H7 (cell line): ENCODE results near the gene DCAF11. TPM values are rescaled to one million over a fixed set of nuclear protein-coding genes. Genes with fewer than 3 reads are reported as not detected.

Source experiments
- DNase-seq: peaks from one replicate; pipeline ENCODE4 v3.0.0; 2012
- H3K27me3 ChIP-seq: 2 replicates; pipeline ENCODE4 v1.6.0; 2011; ENCODE audit warnings: mild to moderate bottlenecking, low read length; ENCODE audit not compliant: control insufficient read depth, insufficient read depth
- H3K36me3 ChIP-seq: replicated peaks from 2 replicates; pipeline ENCODE4 v1.5.1; 2011; ENCODE audit warnings: low read length; ENCODE audit not compliant: control insufficient read depth, insufficient read depth
- H3K4me3 ChIP-seq: 2 replicates; pipeline ENCODE4 v1.5.1; 2011; ENCODE audit warnings: low read depth, mild to moderate bottlenecking, control low read depth, low read length, moderate library complexity; ENCODE audit not compliant: insufficient read depth
- total RNA-seq: library from RNA; depleted of rRNA; stranded (reverse); fragments of >200 nt; shearing (Covaris generic); gene quantifications from 2 replicates; pipeline ENCODE4 v1.2.3, GENCODE V29; 2014

The DCAF11 gene
- total RNA-seq, 1 experiment from 2014 or later = 70.4 TPM

DNA sequence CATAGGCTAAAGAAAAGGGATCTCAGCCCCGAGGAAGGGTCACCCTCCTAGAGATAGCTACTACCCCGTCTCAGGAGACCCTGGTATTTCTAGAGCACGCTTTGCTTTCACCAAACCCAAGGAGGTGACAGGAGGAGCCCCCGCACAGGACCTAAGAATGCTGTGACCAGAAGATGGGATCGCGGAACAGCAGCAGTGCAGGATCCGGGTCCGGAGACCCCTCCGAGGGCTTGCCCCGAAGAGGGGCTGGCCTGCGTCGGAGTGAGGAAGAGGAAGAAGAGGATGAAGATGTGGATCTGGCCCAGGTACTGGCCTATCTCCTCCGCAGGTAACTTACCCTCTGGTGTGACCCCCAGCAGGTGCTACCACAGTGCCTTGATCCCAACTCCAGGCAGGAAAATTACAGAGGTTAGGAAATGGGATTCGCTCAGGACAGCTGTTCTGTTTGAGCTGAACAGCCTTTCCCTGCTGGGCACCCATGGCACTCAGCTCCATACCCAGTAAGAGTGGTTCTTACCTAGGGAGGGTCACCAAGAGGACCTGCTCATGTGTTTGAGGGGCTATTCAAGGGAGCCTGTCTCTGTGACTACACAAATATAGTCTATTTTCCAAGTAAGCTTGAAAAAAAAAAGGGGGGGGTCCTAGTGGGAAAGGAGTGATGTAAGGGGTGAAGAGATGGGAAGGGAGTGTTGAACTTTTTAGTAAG is 998 bp downstream of the DCAF11 start:
- Histone ChIP-seq H3K36me3 (peaks cover 20% of the 10 kb centered on the region), H3K4me3 (peak overlapping the region; percentile 60), H3K27me3 (no peaks in the 10 kb centered on the region)
- no peak for DNase-seq

DNA sequence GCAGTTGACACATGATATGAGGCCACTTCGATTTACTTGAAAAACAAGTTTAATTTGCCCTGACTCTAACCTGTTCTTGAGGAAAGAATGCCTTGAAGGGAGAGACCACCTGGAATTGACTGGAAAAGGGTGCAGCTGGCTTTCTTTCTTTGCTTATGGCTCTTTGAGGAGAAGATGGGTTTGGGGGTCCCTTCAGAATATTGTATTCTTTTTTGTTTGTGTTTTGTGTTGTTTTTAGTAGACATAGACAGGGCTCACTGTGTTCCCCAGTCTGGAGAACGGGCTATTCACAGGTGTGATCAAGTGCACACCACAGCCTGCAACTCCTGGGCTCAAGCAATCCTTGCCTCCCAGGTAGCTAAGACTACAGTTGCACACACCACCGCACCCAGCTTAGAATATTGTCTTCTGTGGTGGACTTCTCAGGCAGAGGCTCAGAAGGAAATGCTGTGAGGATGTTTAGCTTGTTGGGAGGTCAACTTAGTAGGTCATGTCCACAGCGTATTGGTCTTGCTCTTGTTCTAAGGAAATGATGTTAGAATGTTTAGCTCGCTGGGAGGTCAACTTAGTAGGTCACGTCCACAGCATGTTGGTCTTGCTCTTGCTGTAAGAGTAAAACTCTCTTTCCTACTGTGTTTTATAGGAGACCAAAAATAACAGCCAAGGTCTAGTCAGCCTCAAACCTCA is 1.7 kb downstream of the DCAF11 start:
- no peak for DNase-seq
- no peaks in the 10 kb centered on the region for H3K27me3 ChIP-seq
- peaks cover 24% of the 10 kb centered on the region for H3K36me3 ChIP-seq
- H3K4me3 ChIP-seq = no peak overlapping the region; the same call in 1 of the 2 replicates

DNA sequence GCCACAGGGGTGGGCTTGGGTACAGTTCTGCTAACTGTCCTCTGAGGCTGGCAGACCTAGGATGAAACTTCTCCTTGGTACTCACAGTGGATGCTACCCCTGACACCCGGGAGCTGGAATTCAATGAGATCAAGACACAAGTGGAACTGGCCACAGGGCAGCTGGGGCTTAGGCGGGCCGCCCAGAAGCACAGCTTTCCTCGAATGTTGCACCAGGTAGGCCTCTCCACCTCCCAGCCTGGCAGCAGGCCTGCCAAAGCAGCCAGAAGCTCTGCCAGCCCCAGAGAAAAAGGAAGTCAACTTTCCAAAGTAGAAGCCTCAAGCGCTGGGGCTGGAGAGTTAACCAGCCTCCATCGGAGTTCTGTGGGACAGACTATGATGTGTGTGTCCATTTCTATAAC is 2.6 kb downstream of the DCAF11 start:
- Histone ChIP-seq H3K4me3 (no peak overlapping the region), H3K27me3 (no peaks in the 10 kb centered on the region), H3K36me3 (peaks cover 26% of the 10 kb centered on the region)
- DNase-seq = no peak

DNA sequence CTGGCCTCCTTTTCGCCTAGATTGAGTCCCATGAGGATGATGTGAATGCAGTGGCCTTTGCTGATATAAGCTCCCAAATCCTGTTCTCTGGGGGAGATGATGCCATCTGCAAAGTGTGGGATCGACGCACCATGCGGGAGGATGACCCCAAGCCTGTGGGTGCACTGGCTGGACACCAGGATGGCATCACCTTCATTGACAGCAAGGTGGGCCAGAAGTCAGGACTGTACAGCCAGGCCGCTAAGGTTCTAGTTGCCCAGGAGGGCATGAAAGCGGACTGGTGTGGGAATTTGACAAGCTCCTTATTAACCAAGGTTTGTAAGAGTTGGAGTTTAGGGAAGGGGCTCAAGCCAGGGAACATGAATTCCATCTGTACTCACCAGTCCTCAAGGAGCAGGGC is 5.1 kb downstream of the DCAF11 start:
- H3K36me3 ChIP-seq = peaks cover 33% of the 10 kb centered on the region
- H3K4me3 ChIP-seq = no peak overlapping the region
- H3K27me3 ChIP-seq = no peaks in the 10 kb centered on the region
- DNase-seq = peak; percentile 3

DNA sequence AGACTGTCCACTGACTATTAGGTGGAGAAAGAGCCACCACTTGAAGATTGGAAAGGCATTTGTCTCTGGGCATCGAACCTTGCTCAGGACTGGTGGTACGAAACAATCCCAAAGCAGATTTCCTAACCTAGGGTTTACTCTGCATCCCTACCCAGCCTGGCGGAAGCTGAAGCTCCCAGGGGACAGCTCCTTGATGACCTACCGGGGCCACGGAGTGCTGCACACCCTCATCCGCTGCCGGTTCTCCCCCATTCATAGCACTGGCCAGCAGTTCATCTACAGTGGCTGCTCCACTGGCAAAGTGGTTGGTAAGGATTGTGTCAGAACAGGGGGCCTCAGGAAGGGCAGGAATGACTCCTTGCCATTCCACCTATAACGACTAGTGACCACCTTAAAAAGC is 6.6 kb downstream of the DCAF11 start:
- Histone ChIP-seq H3K4me3 (no peak overlapping the region), H3K36me3 (peaks cover 33% of the 10 kb centered on the region), H3K27me3 (no peaks in the 10 kb centered on the region)
- peak; percentile 8 for DNase-seq

DNA sequence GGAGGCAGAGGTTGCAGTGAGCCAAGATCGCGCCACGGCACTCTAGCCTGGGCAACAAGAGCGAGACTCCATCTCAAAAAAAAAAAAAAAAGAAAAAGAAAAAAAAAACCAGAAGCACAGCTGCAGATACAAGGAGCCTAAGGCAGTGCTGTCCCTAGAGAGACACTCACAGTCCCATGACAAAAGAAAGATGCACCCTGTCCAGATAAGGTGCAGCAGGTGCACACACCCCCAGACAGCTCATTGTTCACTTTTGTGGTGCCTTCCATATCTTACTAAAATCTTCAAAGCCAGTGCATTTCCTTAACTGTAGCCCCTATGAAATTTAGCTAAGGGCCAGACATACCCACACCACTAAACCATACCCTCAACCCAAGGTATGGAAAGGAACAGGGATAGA is 7.8 kb downstream of the DCAF11 start:
- Histone ChIP-seq H3K4me3 (no peak overlapping the region), H3K36me3 (peaks cover 33% of the 10 kb centered on the region), H3K27me3 (no peaks in the 10 kb centered on the region)
- no peak for DNase-seq

DNA sequence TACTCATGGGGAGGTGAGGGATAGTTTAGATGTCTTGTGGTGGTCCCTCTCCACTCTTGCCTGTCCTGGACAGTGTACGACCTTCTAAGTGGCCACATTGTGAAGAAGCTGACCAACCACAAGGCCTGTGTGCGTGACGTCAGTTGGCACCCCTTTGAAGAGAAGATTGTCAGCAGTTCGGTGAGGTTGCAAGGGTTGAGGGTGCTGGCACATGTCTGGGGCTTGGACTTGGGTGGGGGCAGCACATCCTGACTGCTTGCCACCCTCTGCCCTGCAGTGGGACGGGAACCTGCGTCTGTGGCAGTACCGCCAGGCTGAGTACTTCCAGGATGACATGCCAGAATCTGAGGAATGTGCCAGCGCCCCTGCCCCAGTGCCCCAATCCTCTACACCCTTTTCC is 8.3 kb downstream of the DCAF11 start:
- no peak overlapping the region for H3K4me3 ChIP-seq
- no peaks in the 10 kb centered on the region for H3K27me3 ChIP-seq
- DNase-seq = no peak
- peaks cover 33% of the 10 kb centered on the region for H3K36me3 ChIP-seq

DNA sequence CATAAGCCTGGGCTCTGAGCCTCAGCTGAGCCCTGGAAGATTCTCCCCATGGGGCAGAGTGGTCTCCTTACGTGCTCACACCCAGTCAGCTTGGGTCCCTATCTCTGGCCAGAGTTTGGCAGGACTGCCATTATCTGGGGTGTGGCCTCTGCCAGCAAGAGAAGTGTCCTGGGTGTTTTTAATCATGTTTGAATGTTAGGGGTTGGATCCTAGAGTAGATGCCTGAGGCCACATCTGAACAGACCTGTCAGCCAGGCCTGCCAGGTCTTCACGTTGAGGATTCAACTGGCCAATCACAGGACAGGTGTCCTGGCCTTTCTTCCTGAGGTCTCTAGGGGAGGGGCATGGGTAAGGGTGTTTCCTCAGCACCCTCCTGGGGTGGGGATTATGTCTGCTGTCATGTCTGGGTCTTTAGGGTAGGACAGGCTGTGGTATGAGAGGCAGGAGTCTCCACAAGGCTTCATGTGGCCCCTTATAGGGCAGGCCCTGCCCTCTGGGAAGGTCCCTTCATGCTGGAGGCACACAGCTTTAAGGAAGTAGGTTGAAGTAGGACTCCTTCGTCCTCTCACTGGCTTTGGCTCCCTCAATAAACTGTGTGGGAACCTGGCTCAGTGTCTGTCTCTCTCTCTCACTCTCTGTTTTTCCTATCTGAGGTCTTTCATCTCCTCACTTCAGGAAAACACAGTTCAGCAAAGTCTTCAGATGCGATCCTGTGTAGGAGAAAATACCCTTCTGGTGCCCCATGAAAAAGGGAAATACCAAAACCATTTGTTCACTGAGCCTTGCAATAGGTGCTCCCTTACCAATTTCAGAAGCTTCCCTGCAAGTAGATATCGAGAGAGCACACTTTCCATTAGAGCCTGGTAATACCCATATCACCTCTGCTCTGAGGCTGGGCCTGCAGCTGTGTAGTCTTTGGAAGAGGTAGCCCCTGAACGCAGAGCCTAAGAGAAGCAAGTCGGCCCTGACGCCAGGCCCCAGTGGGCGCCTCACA is 9.1 kb downstream of the DCAF11 start:
- Histone ChIP-seq H3K36me3 (peaks cover 26% of the 10 kb centered on the region), H3K4me3 (no peak overlapping the region), H3K27me3 (no peaks in the 10 kb centered on the region)
- DNase-seq = no peak

DNA sequence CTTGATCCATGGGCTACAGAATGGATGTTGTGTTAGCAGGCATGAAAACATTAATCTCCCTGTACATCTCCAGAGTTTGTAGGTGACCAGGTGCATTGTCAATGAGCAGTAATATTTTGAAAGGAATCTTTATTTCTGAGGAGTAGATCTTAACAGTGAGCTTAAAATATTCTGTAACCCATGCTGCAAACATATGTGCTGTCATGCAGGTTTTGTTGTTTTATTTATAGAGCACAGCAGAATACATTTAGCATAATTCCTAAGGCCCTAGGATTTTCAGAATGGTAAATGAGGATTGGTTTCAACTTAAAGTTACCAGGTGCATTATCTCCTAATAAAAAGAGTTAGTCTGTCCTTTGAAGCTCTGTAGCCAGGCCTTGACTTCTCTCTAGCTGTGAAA is 12.4 kb downstream of the DCAF11 start:
- no peak overlapping the region for H3K4me3 ChIP-seq
- no peaks in the 10 kb centered on the region for H3K27me3 ChIP-seq
- H3K36me3 ChIP-seq = peaks cover 7% of the 10 kb centered on the region
- no peak for DNase-seq

DNA sequence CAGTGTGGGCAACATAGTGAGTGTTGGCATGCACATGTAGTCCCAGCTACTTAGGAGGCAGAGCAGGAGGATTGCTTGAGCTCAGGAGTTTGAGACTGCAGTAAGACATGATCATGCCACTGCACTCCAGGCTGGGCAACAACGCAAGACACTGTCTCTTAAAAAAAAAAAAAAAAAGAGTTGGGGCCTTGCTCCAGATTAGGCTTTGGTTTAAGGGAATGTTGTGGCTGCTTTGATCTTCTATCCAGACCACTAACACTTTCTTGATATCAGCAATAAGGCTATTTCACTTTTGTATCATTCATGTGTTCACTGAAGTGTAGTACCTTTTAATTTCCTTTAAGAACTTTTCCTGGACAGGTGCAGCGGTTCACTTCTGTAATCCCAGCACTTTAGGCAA is 13.1 kb downstream of the DCAF11 start:
- no peak for DNase-seq
- Histone ChIP-seq H3K4me3 (no peak overlapping the region), H3K27me3 (no peaks in the 10 kb centered on the region), H3K36me3 (peaks cover 5% of the 10 kb centered on the region)

DNA sequence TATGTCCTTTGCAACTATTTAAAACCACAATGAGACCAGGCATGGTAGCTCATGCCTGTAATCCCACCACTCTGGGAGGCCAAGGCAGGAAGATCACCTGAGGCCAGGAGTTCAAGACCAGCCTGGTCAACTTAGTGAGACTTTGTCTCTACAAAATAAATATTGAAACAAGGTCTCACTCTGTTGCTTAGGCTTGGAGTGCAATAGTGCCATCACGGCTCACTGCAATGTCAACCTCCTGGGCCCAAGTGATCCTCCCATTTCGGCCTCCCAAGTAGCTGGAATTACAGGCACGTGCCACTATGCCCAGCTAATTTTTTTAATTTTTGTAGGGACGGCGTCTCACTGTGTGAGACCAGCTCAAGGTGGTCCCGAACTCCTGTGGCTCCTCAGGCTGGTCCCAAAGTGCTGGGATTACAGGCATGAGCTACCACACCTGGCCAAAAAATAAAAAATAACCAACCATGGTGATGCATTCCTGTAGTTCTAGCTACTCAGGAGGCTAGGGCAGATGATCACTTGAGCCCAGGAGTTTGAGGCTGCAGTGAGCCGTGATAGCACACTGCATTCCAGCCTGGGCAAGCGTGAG is 14.9 kb downstream of the DCAF11 start:
- H3K4me3 ChIP-seq = no peak overlapping the region
- no peaks in the 10 kb centered on the region for H3K27me3 ChIP-seq
- H3K36me3 ChIP-seq = no peaks in the 10 kb centered on the region
- no peak for DNase-seq

DNA sequence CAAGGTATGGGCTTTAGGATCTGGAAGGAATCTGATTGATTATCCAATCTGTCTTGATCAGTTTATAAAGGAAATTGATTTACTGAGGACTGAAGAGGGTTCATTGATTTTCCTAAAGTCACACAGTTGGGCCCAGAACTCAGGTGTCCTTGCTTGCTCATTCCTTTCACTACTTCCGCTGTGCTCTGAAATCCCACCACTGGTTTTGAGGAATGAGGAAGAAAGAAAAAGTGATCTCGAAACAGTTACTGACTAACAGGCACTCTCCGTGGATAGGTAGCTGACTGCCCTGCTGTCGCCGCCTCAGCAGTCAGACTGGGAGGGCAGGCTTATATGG is 15.8 kb downstream of the DCAF11 start, which contains the start of gene FITM1:
TSS of gene FITM1 (plus strand) at position 280 of the 337 bp plus-strand sequence. CDS start 905 bp downstream, outside the sequence.
- no peak within 1 kb of the TSS for H3K4me3 ChIP-seq

DNA sequence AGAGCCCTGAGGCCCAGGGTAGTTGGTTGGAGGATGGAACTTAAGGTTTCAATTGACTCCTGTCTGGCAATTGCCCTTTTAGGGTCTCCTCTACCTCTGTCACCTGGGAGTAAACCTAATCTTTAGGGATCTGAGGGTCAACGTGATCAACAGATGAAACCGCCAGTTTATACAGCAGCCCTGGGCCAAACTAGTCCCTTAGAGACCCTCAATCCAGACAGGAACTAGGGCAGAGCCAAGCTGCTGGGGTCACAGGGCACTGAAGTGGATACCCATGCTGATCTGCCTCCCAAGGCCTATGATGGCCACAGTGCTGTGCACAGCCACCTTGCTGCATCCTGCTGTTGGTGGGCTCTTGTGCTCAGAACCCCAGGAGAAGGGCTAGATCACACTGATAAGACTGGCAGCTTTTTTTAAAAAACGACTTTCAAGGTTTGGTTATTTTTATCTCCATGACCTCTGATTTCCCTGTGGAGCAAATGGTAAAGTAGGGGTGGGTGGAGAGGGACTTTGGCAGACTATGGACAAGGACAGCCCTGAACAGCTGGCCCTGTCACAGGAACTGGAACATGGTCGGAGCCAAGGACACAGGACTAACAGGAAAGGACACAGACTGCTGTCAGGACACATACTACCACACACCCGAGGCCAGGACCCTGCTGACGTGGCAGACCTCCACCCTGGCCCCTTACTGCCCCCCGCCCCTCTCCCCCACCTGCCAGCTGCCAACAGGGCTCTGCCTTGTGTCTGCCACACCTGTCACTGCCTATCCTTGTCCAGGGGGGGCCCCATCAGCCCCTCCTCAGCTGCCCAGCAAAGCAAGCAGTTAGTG is 16.4 kb downstream of the DCAF11 start:
- DNase-seq = no peak
- no peaks in the 10 kb centered on the region for H3K27me3 ChIP-seq
- H3K4me3 ChIP-seq = no peak overlapping the region
- H3K36me3 ChIP-seq = no peaks in the 10 kb centered on the region

More for the DNA sequence above, 15.8 kb downstream of the DCAF11 start, which contains the start of gene FITM1:
- DNase-seq = no peak
- no peaks in the 10 kb centered on the region for H3K36me3 ChIP-seq
- no peaks in the 10 kb centered on the region for H3K27me3 ChIP-seq
